Smooth muscle cell (in vitro differentiated cells): ENCODE data around the gene MZT2B. TPM values are rescaled to one million over a fixed set of nuclear protein-coding genes. Genes with fewer than 3 reads are reported as not detected.
"Not testable (repeated sequence)": the region's sequence is repeated elsewhere in the genome, so short reads cannot be mapped to it uniquely, and the experiment has no call there.

Source experiments
- DNase-seq: peaks from one replicate; lab custom pipeline; 2025; ENCODE audit not compliant: unreplicated experiment; lab: John Stamatoyannopoulos, UW
- H2AFZ ChIP-seq: fragments of 200-600 bp; sonication (generic); 2 replicates; pipeline ENCODE4 v1.6.0; 2016; ENCODE audit warnings: antibody characterized with exemption, low read depth, mild to moderate bottlenecking
- H3F3A ChIP-seq: fragments of 200-600 bp; sonication (generic); 2 replicates; pipeline ENCODE4 v1.6.0; 2017; ENCODE audit warnings: antibody characterized with exemption, low read depth
- H3K27ac ChIP-seq: fragments of 200-600 bp; sonication (generic); 2 replicates; pipeline ENCODE4 v1.5.1; 2016; ENCODE audit warnings: low read depth, mild to moderate bottlenecking
- H3K27me3 ChIP-seq: fragments of 200-600 bp; sonication (generic); 2 replicates; pipeline ENCODE4 v1.6.1; 2016; ENCODE audit warnings: low read depth, mild to moderate bottlenecking
- H3K36me3 ChIP-seq: fragments of 200-600 bp; sonication (generic); 2 replicates; pipeline ENCODE4 v1.5.1; 2016; ENCODE audit warnings: low read depth
- H3K4me1 ChIP-seq: fragments of 200-600 bp; sonication (generic); 2 replicates; pipeline ENCODE4 v1.5.1; 2016; ENCODE audit warnings: low read depth
- H3K4me2 ChIP-seq: fragments of 200-600 bp; sonication (generic); 2 replicates; pipeline ENCODE4 v1.6.0; 2016; ENCODE audit warnings: mild to moderate bottlenecking
- H3K4me3 ChIP-seq: fragments of 200-600 bp; sonication (generic); 2 replicates; pipeline ENCODE4 v1.5.1; 2016; ENCODE audit warnings: mild to moderate bottlenecking
- H3K79me2 ChIP-seq: fragments of 200-600 bp; sonication (generic); 2 replicates; pipeline ENCODE4 v1.6.0; 2016; ENCODE audit warnings: low read depth, mild to moderate bottlenecking
- H3K9ac ChIP-seq: fragments of 200-600 bp; sonication (generic); 2 replicates; pipeline ENCODE4 v1.6.0; 2016; ENCODE audit warnings: low read depth
- H3K9me3 ChIP-seq: fragments of 200-600 bp; sonication (generic); replicated peaks from 2 replicates; pipeline ENCODE4 v1.5.1; 2016; ENCODE audit warnings: low read depth
- H4K20me1 ChIP-seq: fragments of 200-600 bp; sonication (generic); 2 replicates; pipeline ENCODE4 v1.6.0; 2016; ENCODE audit warnings: low read depth
- CTCF ChIP-seq: fragments of 200-600 bp; sonication (generic); IDR thresholded peaks from 2 replicates; pipeline ENCODE4 v1.5.1; 2017; ENCODE audit warnings: borderline replicate concordance, mild to moderate bottlenecking, antibody characterized with exemption; ENCODE audit not compliant: insufficient read depth, poor library complexity, severe bottlenecking
- WGBS: methylation state at CpG from one replicate; pipeline ENCODE4 v1.1.7; 2016; ENCODE audit warnings: low lambda C conversion rate; 5-methylcytosine and 5-hydroxymethylcytosine counted together
- polyA plus RNA-seq: library from polyadenylated mRNA; unstranded; fragments of >200 nt; fragmentation: Nextera tagmentation; extraction: Ambion mirVana; gene quantifications from 2 replicates; pipeline ENCODE4 v1.2.1, GENCODE V29; 2016
- total RNA-seq: library from RNA; depleted of rRNA; stranded (reverse); fragments of >200 nt; gene quantifications from 2 replicates; pipeline ENCODE4 v1.2.3, GENCODE V29; 2014

The MZT2B gene
- total and polyA plus RNA-seq, 2 experiments from 2014 or later, result 134 to 412 TPM

GRCh38 chr2:130231656-130232055, 49.6 kb downstream of the MZT2B start:
- no peaks in the 10 kb centered on the region for H3K4me1 ChIP-seq
- H3K4me3 ChIP-seq, result no peak overlapping the region
- H3K9ac ChIP-seq, result no peak overlapping the region
- DNase-seq, result no peak
- no peak overlapping the region for H3K4me2 ChIP-seq
- H2AFZ ChIP-seq, result no peak overlapping the region
- 72% methylated on average over 11 of the region's 12 CpGs for WGBS
- H3K79me2 ChIP-seq, result no peaks in the 10 kb centered on the region
- no peak overlapping the region for H3K27ac ChIP-seq
- H4K20me1 ChIP-seq, result no peaks in the 10 kb centered on the region
- no peaks in the 10 kb centered on the region for H3K9me3 ChIP-seq
- H3K36me3 ChIP-seq, result no peaks in the 10 kb centered on the region
- H3F3A ChIP-seq, result no peaks in the 10 kb centered on the region
- no peak for TF ChIP-seq CTCF
- no peaks in the 10 kb centered on the region for H3K27me3 ChIP-seq

GRCh38 chr2:130233066-130233465, 51.0 kb downstream of the MZT2B start:
- not testable (repeated sequence) for H3K9ac ChIP-seq, H3K27ac ChIP-seq, H3K4me1 ChIP-seq, H3F3A ChIP-seq, DNase-seq, H3K79me2 ChIP-seq, H2AFZ ChIP-seq, H3K4me2 ChIP-seq, H3K27me3 ChIP-seq, H3K36me3 ChIP-seq, H3K9me3 ChIP-seq, H4K20me1 ChIP-seq, H3K4me3 ChIP-seq
- WGBS, result 93% methylated on average over 2 of the region's 2 CpGs

- WGBS, result 88% methylated on average over 6 of the region's 6 CpGs
- not testable (repeated sequence) for H4K20me1 ChIP-seq, DNase-seq, H3K4me3 ChIP-seq, H3K79me2 ChIP-seq, H3K4me1 ChIP-seq, H3K27me3 ChIP-seq, H3K9me3 ChIP-seq, H3F3A ChIP-seq, H3K4me2 ChIP-seq, H3K9ac ChIP-seq, H2AFZ ChIP-seq, H3K36me3 ChIP-seq, H3K27ac ChIP-seq
Measured at GRCh38 chr2:130239581-130239980, 57.5 kb downstream of the MZT2B start.

Other genes with a start within 250 kb of the MZT2B start
- 0.54 TPM in 1 of 2 replicates, not detected in the other for gene RAB6C, start 202.6 kb upstream of the MZT2B start, total RNA-seq
- gene RAB6C, start 202.6 kb upstream of the MZT2B start, polyA plus RNA-seq, result not detected in 2 replicates
- 9.7 and 13.1 TPM in 2 replicates for gene POTEF, start 53.0 kb upstream of the MZT2B start, total RNA-seq
- gene POTEF, start 53.0 kb upstream of the MZT2B start, polyA plus RNA-seq, result 2.8 and 7.3 TPM in 2 replicates
- 7.7 and 16.0 TPM in 2 replicates for gene CCDC74B, start 37.1 kb upstream of the MZT2B start, total RNA-seq
- 13.7 and 14.5 TPM in 2 replicates for gene CCDC74B, start 37.1 kb upstream of the MZT2B start, polyA plus RNA-seq
- gene SMPD4, start 660 bp upstream of the MZT2B start, total RNA-seq, result 23.5 and 29.8 TPM in 2 replicates
- gene SMPD4, start 660 bp upstream of the MZT2B start, polyA plus RNA-seq, result 43.2 and 53.6 TPM in 2 replicates
- not detected in 2 replicates for gene TUBA3E, start 16.2 kb downstream of the MZT2B start, total RNA-seq
- gene TUBA3E, start 16.2 kb downstream of the MZT2B start, polyA plus RNA-seq, result 0.15 TPM in 1 of 2 replicates, not detected in the other
- 36.4 and 59.3 TPM in 2 replicates for gene IMP4, start 160.6 kb downstream of the MZT2B start, total RNA-seq
- gene IMP4, start 160.6 kb downstream of the MZT2B start, polyA plus RNA-seq, result 74.9 and 75.0 TPM in 2 replicates
- 4.4 and 13.9 TPM in 2 replicates for gene PTPN18, start 173.8 kb downstream of the MZT2B start, total RNA-seq
- gene PTPN18, start 173.8 kb downstream of the MZT2B start, polyA plus RNA-seq, result 10.1 and 10.2 TPM in 2 replicates